Fibroblast of skin of back (primary cell): Measurements from ENCODE around the gene ABCG8.

Source experiments
- DNase-seq: peaks from one replicate; pipeline ENCODE4 v3.0.0-alpha.2; 2013

The ABCG8 gene

DNA sequence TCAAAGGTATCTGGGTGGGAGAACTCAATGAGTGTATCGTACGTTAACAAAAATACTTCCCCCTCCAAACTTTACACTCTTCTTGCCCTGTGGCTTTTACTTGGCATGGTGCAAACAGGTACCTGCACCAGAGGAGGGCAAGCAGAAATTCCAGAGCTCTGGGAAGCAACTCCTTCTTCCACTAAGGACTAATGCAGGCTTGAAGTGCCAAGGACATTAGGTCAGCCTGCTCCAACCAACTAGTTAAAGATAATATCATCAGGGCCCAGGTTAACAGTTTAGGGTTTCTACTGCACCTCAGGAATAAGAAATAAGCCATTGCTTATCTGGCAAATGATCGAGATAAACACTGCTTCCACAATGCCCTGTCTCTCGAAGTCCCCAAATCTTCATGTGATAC lies 86.7 kb downstream of the ABCG8 start:
- DNase-seq = no peak

DNA sequence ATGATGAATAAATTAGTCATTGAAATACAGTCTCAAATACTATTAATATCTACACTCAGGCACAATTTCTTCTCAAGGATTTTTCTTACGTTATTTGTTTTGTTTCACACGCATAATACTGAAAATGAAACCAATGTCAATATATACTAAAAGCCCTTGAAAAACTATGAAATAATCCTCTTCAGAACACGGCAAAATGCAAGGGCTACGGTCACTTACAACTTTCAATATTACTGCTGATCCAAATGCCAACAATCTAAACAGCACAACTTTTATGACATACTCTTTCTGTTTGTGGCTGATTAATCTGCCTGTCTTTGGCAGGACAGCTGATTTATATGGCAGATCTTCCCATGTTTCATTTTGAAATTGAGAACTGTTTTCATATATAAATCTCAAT lies 88.7 kb downstream of the ABCG8 start:
- no peak for DNase-seq

DNA sequence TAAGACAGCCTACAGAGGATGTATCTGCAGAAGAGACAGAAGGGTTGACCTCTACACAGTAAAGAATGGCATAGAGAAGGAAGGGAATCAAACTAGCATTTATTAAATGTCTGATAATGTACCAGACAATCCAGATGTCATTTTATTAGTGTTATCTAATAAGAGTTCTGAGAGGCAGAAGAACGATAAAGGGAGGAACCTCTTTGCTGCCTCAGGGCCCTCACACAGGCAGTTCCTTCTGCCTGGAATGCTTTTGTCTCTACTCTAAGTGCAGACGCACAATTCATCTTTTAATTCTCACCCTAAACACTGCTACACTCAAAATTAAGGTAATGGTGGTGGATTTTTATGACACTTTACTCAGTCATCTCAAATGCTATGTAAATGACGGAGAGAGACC lies 92.5 kb downstream of the ABCG8 start:
- no peak for DNase-seq
